ENCODE data around the gene DUSP11.
A peak's percentile ranks its signal among the peaks of the same experiment; 100 is the strongest.
"Not testable (repeated sequence)": the region's sequence is repeated elsewhere in the genome, so short reads cannot be mapped to it uniquely, and the experiment has no call there.

The DUSP11 gene

GRCh38 chr2:73779467-73780236, at the start of gene DUSP11:
Gene DUSP11, minus strand, starts transcription at chr2:73780103. Its CDS starts 129 bp downstream, at chr2:73779974.
- DNase-seq = peak; percentile 75

DNA sequence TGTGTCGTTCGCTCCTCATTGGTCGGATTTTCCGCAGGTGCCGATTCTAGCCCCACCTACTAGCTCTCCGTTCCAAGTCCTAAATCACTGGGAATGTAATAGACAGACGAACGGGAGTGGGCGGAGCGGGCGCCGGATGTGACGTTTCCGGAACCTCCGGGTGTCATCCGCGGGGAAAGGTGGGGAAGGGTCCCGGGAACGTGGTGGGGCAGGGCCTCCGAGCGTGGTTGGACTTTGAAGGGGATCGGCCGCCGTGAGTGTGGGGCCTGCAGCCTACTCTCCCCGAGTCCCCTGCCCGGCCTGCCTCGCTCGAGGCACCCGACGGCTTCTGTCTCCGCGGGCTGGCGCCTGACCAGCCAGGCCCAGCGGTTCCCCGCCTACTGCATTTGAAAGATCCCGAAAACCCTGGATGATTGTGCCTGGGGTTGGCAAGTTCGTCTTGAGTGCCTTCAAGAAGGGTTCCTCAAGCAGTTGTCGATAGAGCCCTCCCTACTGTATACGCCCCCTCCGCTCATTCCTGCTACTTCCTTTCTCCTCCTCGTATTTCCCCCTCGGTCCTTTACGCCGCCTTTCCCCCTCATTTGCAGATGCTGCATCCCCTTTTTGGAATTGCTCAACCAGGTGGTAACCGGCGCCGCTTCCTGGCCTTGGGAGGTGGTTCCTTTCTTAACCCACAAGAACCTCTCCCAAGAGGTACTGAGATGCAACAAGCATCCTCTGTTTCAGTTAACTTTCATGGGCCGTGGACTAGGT, 49.1 kb upstream of the DUSP11 start, which contains the start of gene STAMBP:
STAMBP (plus strand) TSS at position 144 of the 753 bp plus-strand sequence. CDS start 1,896 bp downstream, outside the sequence.
- peak; percentile 87 for DNase-seq

DNA sequence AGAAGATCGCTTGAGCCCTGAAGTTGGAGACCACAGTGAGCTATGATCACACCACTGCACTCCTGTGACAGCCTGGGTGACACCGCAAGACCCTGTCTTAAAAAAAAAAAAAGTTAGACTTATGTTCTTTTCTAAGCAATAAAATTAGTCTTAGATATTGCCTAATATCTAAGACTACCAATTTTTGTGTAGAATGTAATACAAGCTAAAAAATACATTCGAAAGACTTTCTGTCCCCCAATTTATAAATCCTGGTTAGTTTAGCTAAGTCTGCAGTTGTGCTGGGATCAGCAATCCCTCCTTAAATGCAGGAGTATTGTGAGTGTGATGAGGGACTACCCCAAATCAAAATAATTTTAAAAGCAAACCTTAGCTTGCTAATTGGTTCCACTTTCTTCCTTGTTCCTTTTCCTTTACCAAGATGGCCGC, 48.5 kb upstream of the DUSP11 start:
- DNase-seq = no peak

GRCh38 chr2:73827660-73828388, 47.9 kb upstream of the DUSP11 start:
- DNase-seq = no peak

- no peak for DNase-seq
Observed at GRCh38 chr2:73827018-73827417, 47.1 kb upstream of the DUSP11 start.

DNA sequence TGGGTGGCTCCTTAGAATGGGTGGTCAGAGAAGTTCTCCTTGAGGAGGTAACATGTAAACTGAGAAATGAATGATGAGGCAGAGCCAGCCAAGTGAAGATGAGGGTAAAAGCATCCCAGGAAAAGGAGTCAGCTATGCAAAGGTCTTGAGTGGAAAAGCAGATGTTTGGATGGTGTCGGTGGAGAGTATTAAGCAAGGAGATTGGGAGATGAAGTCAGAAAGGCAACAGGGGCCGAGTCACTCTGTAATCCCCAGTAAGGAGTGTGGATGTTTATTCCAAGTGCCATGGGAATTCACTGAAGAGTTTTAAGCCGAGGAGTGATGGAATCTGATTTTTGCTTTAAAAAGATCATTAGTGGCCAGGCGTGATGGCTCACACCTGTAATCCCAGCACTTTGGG, 45.5 kb upstream of the DUSP11 start:
- no peak for DNase-seq

- DNase-seq = peak; percentile 43
Observed at GRCh38 chr2:73823916-73824523, 44.1 kb upstream of the DUSP11 start.

GRCh38 chr2:73823416-73823815, 43.5 kb upstream of the DUSP11 start:
- DNase-seq = no peak

DNA sequence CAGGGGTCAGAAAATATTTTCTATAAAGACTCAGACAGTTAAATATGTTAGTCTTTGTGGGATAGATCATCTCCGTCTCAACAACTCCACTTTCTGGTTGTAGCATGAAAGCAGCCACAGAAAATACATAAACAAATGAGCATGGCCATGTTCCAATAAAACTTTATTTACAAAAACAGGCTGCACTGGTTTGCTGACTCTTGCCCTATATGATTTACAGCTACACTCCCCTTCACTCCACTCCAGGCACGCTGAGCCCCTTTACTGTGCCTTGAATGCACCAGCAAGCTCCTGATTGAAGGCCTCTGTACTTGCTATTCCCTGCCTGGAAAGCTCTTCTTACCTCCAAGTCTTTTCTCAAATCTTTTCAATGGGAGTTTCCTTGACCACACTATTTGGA, 43.1 kb upstream of the DUSP11 start:
- DNase-seq = no peak

- no peak for DNase-seq
Observed at GRCh38 chr2:73822276-73822675, 42.4 kb upstream of the DUSP11 start.

- no peak for DNase-seq
Observed at GRCh38 chr2:73821669-73822068, 41.8 kb upstream of the DUSP11 start.

- DNase-seq = no peak
Observed at GRCh38 chr2:73821227-73821626, 41.3 kb upstream of the DUSP11 start.

DNA sequence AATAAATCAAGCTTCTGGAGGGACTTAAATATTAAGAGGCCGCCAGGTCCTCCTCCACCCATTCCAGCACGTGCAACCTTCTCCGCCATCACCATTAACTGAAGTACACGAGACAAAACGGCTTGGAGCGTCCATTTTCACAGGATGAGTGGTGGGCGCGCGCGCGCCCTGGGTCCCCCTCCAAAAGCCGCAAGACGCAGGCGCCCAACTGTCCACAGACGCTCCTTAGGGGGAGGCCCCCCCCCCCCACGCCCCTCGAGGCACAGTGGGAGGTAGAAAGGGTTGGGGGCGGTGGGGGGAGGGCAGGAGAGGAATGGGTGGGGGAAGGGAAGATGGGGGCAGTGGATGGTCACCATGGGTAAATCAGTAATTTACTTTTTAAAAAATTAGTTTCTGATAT, 38.4 kb upstream of the DUSP11 start:
- DNase-seq = no peak

DNA sequence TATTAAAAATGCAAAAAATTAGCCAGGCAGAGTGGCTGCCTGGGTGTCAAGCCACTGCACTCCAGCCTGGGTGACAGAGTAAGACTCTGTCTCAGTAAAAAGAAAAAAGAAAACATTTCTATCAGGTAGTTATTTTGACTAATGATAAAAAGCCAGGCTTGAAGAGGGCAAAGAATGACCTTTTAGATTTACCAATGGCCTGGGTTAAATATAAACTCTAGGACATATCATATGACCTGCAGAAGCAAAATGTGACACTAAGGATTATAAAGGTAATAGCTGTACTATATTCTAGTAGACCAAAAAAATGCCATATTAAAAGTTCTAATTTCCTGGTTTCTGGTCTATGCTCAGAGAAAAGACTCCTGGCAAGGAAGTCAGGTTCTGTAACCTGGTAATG, 32.7 kb upstream of the DUSP11 start:
- no peak for DNase-seq

- DNase-seq = no peak
Observed at GRCh38 chr2:73811878-73812277, 32.0 kb upstream of the DUSP11 start.

GRCh38 chr2:73783883-73784282, 4.0 kb upstream of the DUSP11 start, which contains the start of gene C2orf78:
Gene C2orf78, plus strand, starts transcription at chr2:73784183. Its CDS starts 127 bp downstream, at chr2:73784310.
- not testable (repeated sequence) for DNase-seq

- DNase-seq = not testable (repeated sequence)
Observed at GRCh38 chr2:73783402-73783801, 3.5 kb upstream of the DUSP11 start.

GRCh38 chr2:73780237-73780582, 307 bp upstream of the DUSP11 start:
- no peak for DNase-seq

DNA sequence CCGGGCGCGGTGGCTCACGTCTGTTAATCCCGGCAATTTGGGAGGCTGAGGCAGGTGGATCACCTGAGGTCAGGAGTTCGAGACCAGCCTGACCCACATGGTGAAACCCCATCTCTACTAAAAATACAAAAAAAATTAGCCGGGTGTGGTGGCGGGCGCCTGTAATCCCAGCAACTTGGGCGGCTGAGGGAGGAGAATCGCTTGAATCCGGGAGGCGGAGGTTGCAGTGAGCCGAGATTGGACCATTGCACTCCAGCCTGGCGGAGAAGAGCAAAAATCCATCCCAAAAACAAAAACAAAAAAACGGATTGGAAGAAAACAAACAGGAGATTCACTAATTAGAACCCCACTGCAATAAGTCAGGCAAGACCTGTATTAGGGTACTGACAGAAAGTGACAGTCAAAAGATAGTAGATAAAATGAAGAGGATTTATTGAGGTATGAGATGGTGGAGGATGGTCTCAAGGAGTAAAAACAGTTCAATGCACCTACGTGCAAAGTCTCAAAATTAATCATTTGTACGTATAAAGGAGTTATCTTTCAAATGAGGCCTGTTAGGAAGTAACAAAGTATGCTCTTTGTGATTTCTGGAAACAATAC, 936 bp downstream of the DUSP11 start:
- not testable (repeated sequence) for DNase-seq

- no peak for DNase-seq
Observed at GRCh38 chr2:73776869-73777519, 2.9 kb downstream of the DUSP11 start.

DNA sequence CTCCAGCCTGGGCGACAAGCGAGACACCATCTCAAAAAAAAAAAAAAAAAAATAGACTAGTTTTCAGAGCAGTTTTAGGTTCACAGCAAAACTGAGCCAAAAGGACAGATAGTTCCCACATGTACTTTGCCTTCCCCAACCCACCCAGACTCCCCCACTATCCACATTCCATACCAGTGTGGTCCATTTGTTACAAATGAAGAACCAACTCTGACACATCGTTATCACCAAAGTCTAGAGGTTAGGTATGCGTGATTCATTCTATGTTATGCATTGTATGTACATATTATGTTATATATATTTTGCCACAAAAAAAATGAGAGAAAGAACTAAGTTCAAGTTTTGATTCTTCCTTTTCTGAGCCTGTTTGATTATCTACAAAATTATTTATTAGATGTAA, 3.5 kb downstream of the DUSP11 start:
- no peak for DNase-seq

DNA sequence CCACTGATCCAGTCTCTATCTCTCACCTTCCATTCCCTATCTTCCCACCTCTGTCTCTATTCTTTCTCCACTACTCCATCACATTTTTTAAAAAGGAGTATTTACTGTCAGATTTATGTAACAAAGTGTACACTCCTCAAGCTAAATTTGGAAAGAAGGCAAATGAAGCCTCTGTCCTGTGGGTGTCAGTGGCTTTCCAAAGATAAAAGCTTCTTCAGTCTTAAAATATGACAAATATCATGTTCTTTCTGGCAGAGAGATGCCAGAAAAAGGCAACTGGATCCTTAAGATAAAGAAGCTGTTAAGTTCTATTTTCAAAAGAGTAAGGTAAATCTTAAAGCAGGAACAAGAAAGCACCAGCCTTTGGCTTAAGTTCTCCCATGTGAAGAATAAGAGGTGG, 7.1 kb downstream of the DUSP11 start:
- DNase-seq = no peak
